Measurements from ENCODE around the gene PXN. TPM values are rescaled to one million over a fixed set of nuclear protein-coding genes. Genes with fewer than 3 reads are reported as not detected.
A peak's percentile ranks its signal among the peaks of the same experiment; 100 is the strongest.

PXN gene
- total and polyA plus RNA-seq, 10 of the 15 experiments (the other 5 are each of a cell fraction or from before 2014, with no cell fraction given), result 1.0 to 32.0 (median 11.5) TPM

DNA sequence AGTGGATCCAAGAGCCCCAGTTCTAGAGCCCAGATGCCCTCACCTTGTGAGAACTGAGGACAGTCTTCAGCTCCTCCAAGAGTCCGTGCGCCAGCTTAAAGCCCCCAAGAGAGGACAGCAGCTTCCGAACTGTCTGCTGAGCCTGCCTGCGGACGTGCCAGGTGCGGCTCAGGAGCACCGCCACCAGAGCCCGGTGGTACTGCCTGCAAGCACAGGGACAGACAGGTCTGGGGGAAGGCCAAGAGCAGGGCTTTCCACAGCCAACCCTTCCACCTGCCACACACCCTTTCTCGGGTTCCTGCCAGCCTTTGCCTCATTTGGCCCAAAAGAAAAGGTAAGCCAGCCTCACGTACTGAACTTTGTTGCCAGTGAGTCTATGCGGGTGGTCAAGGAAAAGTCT lies 101.2 kb downstream of the PXN start:
- WGBS (ENCODE audit: insufficient coverage, insufficient replicate concordance, low lambda C conversion rate, missing lambda C conversion rate), result 92% methylated on average over 11 of the region's 11 CpGs
- Histone ChIP-seq H3K36me3 (ENCODE audit: control insufficient read depth in 2 of 2, insufficient read depth in 2 of 2, low read length in 1 of 2) (peaks cover 31 to 45% of the 10 kb centered on the region in 2 experiments), H3K9ac (ENCODE audit: control insufficient read depth, insufficient read depth, low read length) (no peak overlapping the region), H4K20me1 (ENCODE audit: control insufficient read depth, insufficient read depth) (no peaks in the 10 kb centered on the region), H3K27me3 (replicated peaks in 1 of 2; ENCODE audit: control insufficient read depth in 2 of 2, insufficient read depth in 2 of 2, low read length in 1 of 2) (no peaks in the 10 kb centered on the region), H3K9me3 (replicated peaks; ENCODE audit: control insufficient read depth, insufficient read depth, low read length) (no peaks in the 10 kb centered on the region), H2AFZ (ENCODE audit: control insufficient read depth, low read depth, low read length) (no peak overlapping the region), H3K4me2 (ENCODE audit: control insufficient read depth, insufficient read depth) (no peak overlapping the region), H3K4me1 (ENCODE audit: control insufficient read depth, insufficient read depth, low read length) (peaks cover 19% of the 10 kb centered on the region), H3K4me3 (no peak overlapping the region), H3K79me2 (ENCODE audit: control insufficient read depth, insufficient read depth, low read length) (no peaks in the 10 kb centered on the region), H3K27ac (ENCODE audit: control insufficient read depth, insufficient read depth) (no peak overlapping the region)
- SMC1A ChIA-PET (ENCODE audit: uncharacterized antibody, unreplicated experiment), result no interaction called here
- no peak for ATAC-seq
- RAD21 ChIA-PET (ENCODE audit: unreplicated experiment), result interaction anchor here (0.6 to 1.1 kb wide), 5 partner anchors 31 to 54 kb away, joined by 3 to 4 read pairs (median 3); partner anchors contain the start of gene RAB35
- intact Hi-C loops (cut with micrococcal nuclease; ENCODE audit: unreplicated experiment), result no loop called here
- no peak for DNase-seq (ENCODE audit: low read depth, low spot score)
- CTCF ChIA-PET, result no interaction called here
- no TSS peak for BruUV-seq (replicated peaks)
- no peak for FAIRE-seq
- in situ Hi-C loops (cut with MboI), result no loop called here
- POLR2A ChIA-PET, result interaction anchor here (0.6 kb wide), 3 partner anchors 36 to 89 kb away, joined by 3 to 4 read pairs (median 3); no protein-coding TSS in a partner anchor
- TF ChIP-seq, protein P1, sequence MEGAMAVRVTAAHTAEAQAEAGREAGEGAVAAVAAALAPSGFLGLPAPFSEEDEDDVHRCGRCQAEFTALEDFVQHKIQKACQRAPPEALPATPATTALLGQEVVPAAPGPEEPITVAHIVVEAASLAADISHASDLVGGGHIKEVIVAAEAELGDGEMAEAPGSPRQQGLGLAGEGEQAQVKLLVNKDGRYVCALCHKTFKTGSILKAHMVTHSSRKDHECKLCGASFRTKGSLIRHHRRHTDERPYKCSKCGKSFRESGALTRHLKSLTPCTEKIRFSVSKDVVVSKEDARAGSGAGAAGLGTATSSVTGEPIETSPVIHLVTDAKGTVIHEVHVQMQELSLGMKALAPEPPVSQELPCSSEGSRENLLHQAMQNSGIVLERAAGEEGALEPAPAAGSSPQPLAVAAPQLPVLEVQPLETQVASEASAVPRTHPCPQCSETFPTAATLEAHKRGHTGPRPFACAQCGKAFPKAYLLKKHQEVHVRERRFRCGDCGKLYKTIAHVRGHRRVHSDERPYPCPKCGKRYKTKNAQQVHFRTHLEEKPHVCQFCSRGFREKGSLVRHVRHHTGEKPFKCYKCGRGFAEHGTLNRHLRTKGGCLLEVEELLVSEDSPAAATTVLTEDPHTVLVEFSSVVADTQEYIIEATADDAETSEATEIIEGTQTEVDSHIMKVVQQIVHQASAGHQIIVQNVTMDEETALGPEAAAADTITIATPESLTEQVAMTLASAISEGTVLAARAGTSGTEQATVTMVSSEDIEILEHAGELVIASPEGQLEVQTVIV (IDR thresholded peaks at IDR 0.05; ENCODE audit: borderline replicate concordance, partially characterized antibody), result no peak
- 0 out of 2 replicates have a peak, but pooled peaks have one; percentile 38 for TF ChIP-seq POLR2A (IDR thresholded peaks at IDR 0.05; ENCODE audit: low read depth, low read length)

DNA sequence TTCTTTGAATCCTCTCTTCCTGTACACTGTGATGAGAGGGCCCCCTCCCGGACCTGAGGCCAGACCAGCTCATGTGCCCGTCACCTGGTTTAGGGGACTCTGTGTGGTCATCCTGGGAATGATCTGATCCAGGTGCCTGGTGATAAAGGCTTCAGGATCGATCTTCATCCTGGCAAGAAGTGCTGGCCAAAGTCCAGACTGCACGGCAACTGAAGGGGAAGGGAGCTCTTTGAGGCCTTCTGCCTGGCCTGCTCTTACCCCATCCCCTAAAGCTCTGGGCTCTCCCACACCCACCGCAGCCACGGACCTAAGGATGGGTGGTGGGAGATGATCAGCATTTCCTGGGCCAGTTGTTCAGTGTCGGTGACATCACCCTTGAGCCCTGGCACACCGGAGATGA lies 102.8 kb downstream of the PXN start:
- H3K4me2 ChIP-seq (ENCODE audit: control insufficient read depth, insufficient read depth), result no peak overlapping the region
- H3K4me3 ChIP-seq, result no peak overlapping the region
- CTCF ChIA-PET, result no interaction called here
- no peak for DNase-seq (ENCODE audit: low read depth, low spot score)
- no peak for FAIRE-seq
- TF ChIP-seq HDGF (IDR thresholded peaks at IDR 0.05), result no peak
- no peak for TF ChIP-seq CEBPB (IDR thresholded peaks at IDR 0.05; ENCODE audit: borderline replicate concordance in 1 of 2, low read depth in 2 of 2, low read length in 2 of 2)
- ATAC-seq, result no peak
- H4K20me1 ChIP-seq (ENCODE audit: control insufficient read depth, insufficient read depth), result no peaks in the 10 kb centered on the region
- intact Hi-C loops (cut with micrococcal nuclease; ENCODE audit: unreplicated experiment) (no loop called here), in situ Hi-C loops (cut with MboI) (no loop called here)
- SMC1A ChIA-PET (ENCODE audit: uncharacterized antibody, unreplicated experiment), result no interaction called here
- POLR2A ChIA-PET, result interaction anchor here (0.5 kb wide), 1 partner anchor 34 kb away, joined by 5 read pairs; no protein-coding TSS in a partner anchor
- H3K4me1 ChIP-seq (ENCODE audit: control insufficient read depth, insufficient read depth, low read length), result peaks cover 12% of the 10 kb centered on the region
- WGBS (ENCODE audit: insufficient coverage, insufficient replicate concordance, low lambda C conversion rate, missing lambda C conversion rate), result 81% methylated on average over 8 of the region's 8 CpGs
- RAD21 ChIA-PET (ENCODE audit: unreplicated experiment), result no interaction called here
- no peaks in the 10 kb centered on the region for H3K27me3 ChIP-seq (replicated peaks in 1 of 2; ENCODE audit: control insufficient read depth in 2 of 2, insufficient read depth in 2 of 2, low read length in 1 of 2)
- peaks cover 29 to 49% of the 10 kb centered on the region in 2 experiments for H3K36me3 ChIP-seq (ENCODE audit: control insufficient read depth in 2 of 2, insufficient read depth in 2 of 2, low read length in 1 of 2)
- no TSS peak for BruUV-seq (replicated peaks)
- no peak overlapping the region for H2AFZ ChIP-seq (ENCODE audit: control insufficient read depth, low read depth, low read length)
- no peak overlapping the region for H3K27ac ChIP-seq (ENCODE audit: control insufficient read depth, insufficient read depth)
- no peak overlapping the region for H3K9ac ChIP-seq (ENCODE audit: control insufficient read depth, insufficient read depth, low read length)
- H3K79me2 ChIP-seq (ENCODE audit: control insufficient read depth, insufficient read depth, low read length), result no peaks in the 10 kb centered on the region
- H3K9me3 ChIP-seq (replicated peaks; ENCODE audit: control insufficient read depth, insufficient read depth, low read length), result no peaks in the 10 kb centered on the region
